NB4 (cell line): ENCODE measurements around the gene AHCY.

Source experiments
- CTCF ChIP-seq: IDR thresholded peaks from one replicate; pipeline ENCODE4 v1.5.1; 2012; ENCODE audit warnings: low read depth, low read length
- POLR2A ChIP-seq: IDR thresholded peaks from 2 replicates; pipeline ENCODE4 v1.6.1; 2011; ENCODE audit warnings: mild to moderate bottlenecking; ENCODE audit not compliant: insufficient read length; ENCODE audit errors: extremely low read depth
- TF ChIP-seq, protein P1 (sequence below): IDR thresholded peaks from 2 replicates; pipeline ENCODE4 v1.6.1; 2011; ENCODE audit warnings: low read depth, low read length

DNA sequence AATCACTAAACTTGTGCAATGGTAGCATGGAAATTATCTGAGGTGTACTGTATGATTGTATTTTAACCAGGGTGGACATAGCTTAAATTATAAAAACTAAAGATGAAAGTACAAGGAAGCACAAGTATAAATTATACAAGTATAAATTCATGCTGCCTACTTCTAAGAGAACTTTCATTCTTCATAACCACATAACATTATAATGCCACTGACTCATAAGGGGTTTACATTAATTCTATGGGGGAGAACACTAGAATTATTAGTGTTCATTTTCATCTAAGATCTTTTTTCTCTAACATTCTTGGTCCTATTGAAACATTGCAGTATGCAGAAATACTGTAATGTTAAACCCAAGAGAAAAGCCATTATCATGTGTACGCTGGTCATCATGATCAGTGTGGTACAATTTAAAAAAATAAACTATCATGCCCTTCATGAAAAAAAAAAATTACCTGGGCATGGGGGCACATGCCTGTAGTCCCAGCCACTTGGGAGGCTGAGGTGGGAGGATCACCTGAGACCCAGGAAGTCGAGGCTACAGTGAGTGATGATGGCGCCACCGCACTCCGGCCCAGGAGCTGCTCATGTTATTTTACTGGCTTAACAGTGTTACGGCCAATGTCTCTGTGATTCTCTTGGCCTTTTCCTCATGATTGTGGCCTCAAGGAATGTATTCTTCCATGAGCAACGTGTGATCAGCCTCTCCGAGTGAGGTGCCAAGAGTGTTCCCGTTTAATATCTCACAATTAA lies 25.9 kb upstream of the AHCY start:
- TF ChIP-seq CTCF (no peak), POLR2A (no peak)
- TF ChIP-seq, protein P1, sequence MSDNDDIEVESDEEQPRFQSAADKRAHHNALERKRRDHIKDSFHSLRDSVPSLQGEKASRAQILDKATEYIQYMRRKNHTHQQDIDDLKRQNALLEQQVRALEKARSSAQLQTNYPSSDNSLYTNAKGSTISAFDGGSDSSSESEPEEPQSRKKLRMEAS: no peak
